Central memory CD8-positive, alpha-beta T cell (primary cell): Measurements from ENCODE around the gene EIF3D.

Experiments
- ATAC-seq: fragments of 150-1000 bp; cut with Tn5 transposase; replicated peaks from 2 replicates; pipeline ENCODE4 v1.10.0; 2022; ENCODE audit warnings: mild to moderate bottlenecking, moderate FRiP score, moderate number of reproducible peaks; ENCODE audit not compliant: poor library complexity, severe bottlenecking; ENCODE audit errors: extremely low read depth
- DNase-seq, 2 donors: peaks; one replicate each; pipeline ENCODE4 v3.0.0; 2021; ENCODE audit warnings: low spot score in 2 of 2
- H3K27ac Mint-ChIP-seq: one replicate; pipeline ENCODE4 v1.8.0; 2022; ENCODE audit warnings: low read depth, mild to moderate bottlenecking, moderate library complexity, mixed read lengths
- H3K27me3 Mint-ChIP-seq: one replicate; pipeline ENCODE4 v1.8.0; 2022; ENCODE audit warnings: mixed read lengths
- H3K36me3 Mint-ChIP-seq: one replicate; pipeline ENCODE4 v1.8.0; 2022; ENCODE audit warnings: mild to moderate bottlenecking, moderate library complexity, mixed read lengths; ENCODE audit not compliant: insufficient read depth
- H3K4me1 Mint-ChIP-seq: one replicate; pipeline ENCODE4 v1.8.0; 2022; ENCODE audit warnings: mixed read lengths
- H3K4me3 Mint-ChIP-seq: one replicate; pipeline ENCODE4 v1.8.0; 2022; ENCODE audit warnings: mild to moderate bottlenecking, moderate library complexity, mixed read lengths
- H3K9me3 Mint-ChIP-seq: one replicate; pipeline ENCODE4 v1.8.0; 2022; ENCODE audit warnings: mixed read lengths

The EIF3D gene

GRCh38 chr22:36528795-36529751 lies at the start of gene EIF3D:
TSS of gene EIF3D (minus strand) at chr22:36529166. CDS start at chr22:36526121, 3,045 bp downstream.
- Mint-ChIP-seq H3K9me3 (no peaks in the 10 kb centered on the region), H3K27me3 (no peaks in the 10 kb centered on the region), H3K4me3 (peak within 1 kb of the TSS; percentile 87), H3K27ac (peak within 1 kb of the TSS; percentile 97), H3K4me1 (peaks cover 18% of the 10 kb centered on the region), H3K36me3 (peaks cover 34% of the 10 kb centered on the region)
- peak; percentile 99 for DNase-seq
- peak; percentile 94 for ATAC-seq

GRCh38 chr22:36578619-36579018 lies 49.7 kb upstream of the EIF3D start:
- Mint-ChIP-seq H3K36me3 (no peaks in the 10 kb centered on the region), H3K4me3 (no peak overlapping the region), H3K27ac (no peak overlapping the region), H3K9me3 (no peaks in the 10 kb centered on the region), H3K4me1 (no peaks in the 10 kb centered on the region), H3K27me3 (peaks cover 69% of the 10 kb centered on the region)
- DNase-seq (no peak), ATAC-seq (no peak)

GRCh38 chr22:36577019-36577418 lies 48.1 kb upstream of the EIF3D start:
- ATAC-seq: no peak
- no peaks in the 10 kb centered on the region for H3K9me3 Mint-ChIP-seq
- no peaks in the 10 kb centered on the region for H3K4me1 Mint-ChIP-seq
- H3K36me3 Mint-ChIP-seq: no peaks in the 10 kb centered on the region
- DNase-seq: no peak
- H3K27ac Mint-ChIP-seq: no peak overlapping the region
- no peak overlapping the region for H3K4me3 Mint-ChIP-seq
- H3K27me3 Mint-ChIP-seq: peaks cover 56% of the 10 kb centered on the region

- Mint-ChIP-seq H3K27ac (no peak overlapping the region), H3K4me3 (no peak overlapping the region), H3K36me3 (no peaks in the 10 kb centered on the region), H3K9me3 (no peaks in the 10 kb centered on the region), H3K27me3 (peaks cover 41% of the 10 kb centered on the region), H3K4me1 (no peaks in the 10 kb centered on the region)
- no peak for DNase-seq
- no peak for ATAC-seq
These were observed 45.8 kb upstream of the EIF3D start for GRCh38 chr22:36574728-36575127.

GRCh38 chr22:36573815-36574363 lies 44.9 kb upstream of the EIF3D start:
- ATAC-seq (no peak), DNase-seq (no peak)
- H3K36me3 Mint-ChIP-seq: no peaks in the 10 kb centered on the region
- no peaks in the 10 kb centered on the region for H3K4me1 Mint-ChIP-seq
- no peak overlapping the region for H3K27ac Mint-ChIP-seq
- no peaks in the 10 kb centered on the region for H3K9me3 Mint-ChIP-seq
- H3K4me3 Mint-ChIP-seq: no peak overlapping the region
- peaks cover 44% of the 10 kb centered on the region for H3K27me3 Mint-ChIP-seq

GRCh38 chr22:36571991-36572390 lies 43.0 kb upstream of the EIF3D start:
- Mint-ChIP-seq H3K4me3 (no peak overlapping the region), H3K4me1 (no peaks in the 10 kb centered on the region), H3K36me3 (no peaks in the 10 kb centered on the region), H3K27ac (no peak overlapping the region), H3K9me3 (no peaks in the 10 kb centered on the region), H3K27me3 (peaks cover 63% of the 10 kb centered on the region)
- no peak for DNase-seq
- ATAC-seq: no peak

- H3K4me3 Mint-ChIP-seq: no peak overlapping the region
- no peak for DNase-seq
- H3K4me1 Mint-ChIP-seq: no peaks in the 10 kb centered on the region
- ATAC-seq: no peak
- H3K36me3 Mint-ChIP-seq: no peaks in the 10 kb centered on the region
- H3K27ac Mint-ChIP-seq: no peak overlapping the region
- peaks cover 66% of the 10 kb centered on the region for H3K27me3 Mint-ChIP-seq
- H3K9me3 Mint-ChIP-seq: no peaks in the 10 kb centered on the region
These were observed 41.0 kb upstream of the EIF3D start for GRCh38 chr22:36569999-36570398.

GRCh38 chr22:36568846-36569245 lies 39.9 kb upstream of the EIF3D start:
- DNase-seq (no peak), ATAC-seq (no peak)
- Mint-ChIP-seq H3K4me1 (no peaks in the 10 kb centered on the region), H3K36me3 (no peaks in the 10 kb centered on the region), H3K4me3 (no peak overlapping the region), H3K27me3 (peaks cover 67% of the 10 kb centered on the region), H3K27ac (no peak overlapping the region), H3K9me3 (no peaks in the 10 kb centered on the region)

GRCh38 chr22:36566720-36567119 lies 37.8 kb upstream of the EIF3D start:
- Mint-ChIP-seq H3K27me3 (peaks cover 81% of the 10 kb centered on the region), H3K4me1 (no peaks in the 10 kb centered on the region), H3K27ac (no peak overlapping the region), H3K4me3 (no peak overlapping the region), H3K9me3 (no peaks in the 10 kb centered on the region), H3K36me3 (no peaks in the 10 kb centered on the region)
- ATAC-seq: no peak
- no peak for DNase-seq

- H3K27ac Mint-ChIP-seq: no peak overlapping the region
- H3K4me3 Mint-ChIP-seq: no peak overlapping the region
- H3K36me3 Mint-ChIP-seq: no peaks in the 10 kb centered on the region
- ATAC-seq (no peak), DNase-seq (no peak)
- H3K27me3 Mint-ChIP-seq: peaks cover 87% of the 10 kb centered on the region
- H3K4me1 Mint-ChIP-seq: no peaks in the 10 kb centered on the region
- H3K9me3 Mint-ChIP-seq: no peaks in the 10 kb centered on the region
These were observed 36.7 kb upstream of the EIF3D start for GRCh38 chr22:36565686-36566085.

- no peak overlapping the region for H3K4me3 Mint-ChIP-seq
- no peaks in the 10 kb centered on the region for H3K36me3 Mint-ChIP-seq
- H3K27me3 Mint-ChIP-seq: peaks cover 90% of the 10 kb centered on the region
- no peak overlapping the region for H3K27ac Mint-ChIP-seq
- ATAC-seq: no peak
- DNase-seq: no peak
- H3K9me3 Mint-ChIP-seq: no peaks in the 10 kb centered on the region
- H3K4me1 Mint-ChIP-seq: no peaks in the 10 kb centered on the region
These were observed 36.2 kb upstream of the EIF3D start for GRCh38 chr22:36565159-36565507.

GRCh38 chr22:36564422-36565158 lies 35.6 kb upstream of the EIF3D start:
- Mint-ChIP-seq H3K9me3 (no peaks in the 10 kb centered on the region), H3K36me3 (no peaks in the 10 kb centered on the region), H3K27me3 (peaks cover 87% of the 10 kb centered on the region), H3K27ac (no peak overlapping the region), H3K4me1 (no peaks in the 10 kb centered on the region), H3K4me3 (no peak overlapping the region)
- no peak for DNase-seq
- ATAC-seq: no peak
